NCI-H146 (cell line): ENCODE results near the gene PCBP3.
"Not testable (repeated sequence)": the region's sequence is repeated elsewhere in the genome, so short reads cannot be mapped to it uniquely, and the experiment has no call there.

ENCODE experiments used
- DNase-seq: peaks from one replicate; lab custom pipeline; 2025; lab: John Stamatoyannopoulos, UW

Gene PCBP3

DNA sequence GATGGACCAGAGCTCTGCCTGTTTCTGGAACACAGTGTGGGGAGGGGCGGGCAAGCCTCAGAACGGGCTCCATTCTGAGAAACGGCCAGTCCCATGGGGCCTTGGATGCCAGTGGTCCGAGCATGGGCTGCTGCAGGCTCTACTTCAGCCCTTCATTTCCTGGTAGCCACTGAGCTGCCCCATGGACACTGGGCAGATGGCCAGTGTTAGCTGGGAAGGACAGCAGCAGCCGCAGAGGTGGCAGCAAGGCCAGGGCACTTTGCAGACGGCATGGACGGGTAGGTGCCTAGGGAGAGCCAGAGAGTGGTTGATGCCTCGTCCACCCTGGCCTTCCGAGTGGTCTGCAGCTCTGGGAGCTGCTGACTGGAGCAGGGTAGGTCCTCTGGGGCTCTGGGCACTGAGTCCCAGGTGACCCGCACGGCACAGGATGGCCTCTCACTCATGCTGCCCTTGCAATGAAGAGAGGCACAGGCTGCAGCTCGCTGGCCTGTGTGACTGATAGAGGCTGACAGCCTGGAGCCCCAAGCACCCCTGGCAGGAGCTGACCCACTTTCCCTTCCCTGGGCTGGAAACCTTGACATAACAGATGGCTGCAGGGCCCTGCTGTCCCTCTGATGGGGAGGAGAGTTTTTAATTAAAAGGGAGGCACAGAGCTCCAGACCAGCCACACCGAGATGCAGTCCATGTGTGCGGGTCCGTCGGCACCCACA is 250.4 kb downstream of the PCBP3 start:
- no peak for DNase-seq

DNA sequence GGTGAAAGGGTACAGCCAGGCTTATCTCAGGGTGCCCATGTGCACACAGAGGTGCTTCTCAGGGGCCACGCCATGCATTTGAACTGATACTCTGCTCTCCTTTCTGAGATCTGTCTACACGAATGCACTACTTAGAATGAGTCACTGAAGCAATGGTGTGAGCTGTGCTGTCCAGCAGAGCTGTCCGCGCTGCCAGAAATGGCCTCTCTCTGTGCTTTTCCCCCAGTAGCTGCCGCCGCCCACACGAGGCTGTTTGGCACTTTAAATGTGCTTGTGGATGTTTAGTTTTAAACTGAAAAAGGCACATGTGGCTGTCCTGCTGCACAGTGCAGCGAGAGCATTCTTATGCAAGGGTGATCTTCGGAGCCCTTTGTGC is 250.9 kb downstream of the PCBP3 start:
- no peak for DNase-seq

DNA sequence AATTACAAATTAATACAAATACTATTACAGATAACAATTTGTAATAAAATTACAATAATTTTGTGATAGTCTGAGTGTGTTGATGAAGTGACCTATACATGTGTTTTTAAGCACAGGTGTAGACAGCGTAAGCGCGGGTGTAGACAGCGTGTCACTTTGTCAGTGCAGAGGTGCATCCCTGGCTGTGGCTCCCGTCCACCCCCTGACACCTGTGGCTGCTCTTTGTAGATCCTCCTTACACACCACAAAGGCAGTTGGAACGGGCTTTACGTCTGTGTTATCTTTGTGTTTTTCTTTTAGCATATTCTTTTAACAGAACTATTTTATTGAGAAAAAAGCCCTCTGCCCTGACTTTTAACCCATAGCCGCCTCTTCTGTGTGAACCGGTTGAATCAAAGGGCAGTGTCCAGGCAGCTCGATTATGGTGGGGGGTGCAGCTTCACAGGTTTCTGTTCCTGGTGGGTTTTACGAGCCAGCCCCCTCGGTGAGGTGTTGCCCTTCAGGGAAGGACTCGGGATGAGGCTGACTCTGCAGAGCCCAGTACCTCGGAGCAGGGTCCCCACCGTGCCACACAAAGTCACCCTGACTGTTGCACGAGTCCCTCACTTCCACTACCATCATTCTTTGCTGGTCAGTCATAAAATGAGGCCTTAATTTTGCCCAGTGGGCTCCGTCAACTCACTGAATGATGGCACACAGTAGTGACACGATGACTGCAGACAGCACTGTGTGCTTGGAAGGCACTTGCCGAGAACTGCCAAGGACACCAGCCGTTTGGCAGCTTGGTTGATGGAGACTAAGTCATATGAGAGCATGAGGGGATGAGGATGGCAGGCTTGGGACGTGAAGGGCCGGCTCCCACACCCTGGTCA is 251.6 kb downstream of the PCBP3 start:
- no peak for DNase-seq

DNA sequence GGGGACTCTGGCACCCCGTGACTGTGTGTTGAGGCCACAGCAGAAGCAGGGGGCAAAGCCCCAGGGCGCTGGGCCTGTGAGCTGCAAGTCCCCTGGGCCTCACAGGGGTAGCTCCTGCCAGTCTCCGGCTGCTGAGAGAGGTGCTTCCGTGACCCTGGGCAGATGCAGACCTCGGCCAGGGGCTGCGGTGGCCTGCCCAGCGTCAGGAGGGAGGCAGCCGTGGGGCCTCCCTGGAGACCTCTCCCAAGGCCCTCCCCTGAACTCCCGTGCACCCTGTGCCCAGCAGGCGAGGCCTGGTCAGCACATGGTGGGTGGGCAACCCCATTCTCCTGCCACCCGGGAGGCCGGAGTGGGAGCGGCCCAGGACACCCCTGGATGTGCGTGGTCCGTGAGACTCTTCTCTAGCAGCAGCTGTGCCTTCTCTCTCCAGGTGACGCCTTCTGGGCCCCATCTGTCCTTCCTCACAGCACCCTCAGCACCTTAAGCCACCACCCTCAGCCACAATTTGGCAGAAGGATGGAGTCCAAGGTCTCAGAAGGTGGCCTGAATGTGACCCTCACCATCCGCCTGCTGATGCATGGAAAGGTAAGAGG is 252.3 kb downstream of the PCBP3 start:
- DNase-seq = no peak

DNA sequence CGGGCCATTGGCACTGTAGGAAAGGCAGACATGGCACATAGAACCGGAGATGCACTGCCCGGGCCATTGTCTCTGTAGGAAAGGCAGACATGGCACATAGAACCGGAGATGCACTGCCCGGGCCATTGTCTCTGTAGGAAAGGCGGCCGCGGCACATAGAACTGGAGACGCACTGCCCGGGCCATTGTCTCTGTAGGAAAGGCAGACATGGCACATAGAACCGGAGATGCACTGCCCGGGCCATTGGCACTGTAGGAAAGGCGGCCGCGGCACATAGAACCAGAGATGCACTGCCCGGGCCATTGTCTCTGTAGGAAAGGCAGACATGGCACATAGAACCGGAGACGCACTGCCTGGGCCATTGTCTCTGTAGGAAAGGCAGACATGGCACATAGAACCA is 252.9 kb downstream of the PCBP3 start:
- not testable (repeated sequence) for DNase-seq

DNA sequence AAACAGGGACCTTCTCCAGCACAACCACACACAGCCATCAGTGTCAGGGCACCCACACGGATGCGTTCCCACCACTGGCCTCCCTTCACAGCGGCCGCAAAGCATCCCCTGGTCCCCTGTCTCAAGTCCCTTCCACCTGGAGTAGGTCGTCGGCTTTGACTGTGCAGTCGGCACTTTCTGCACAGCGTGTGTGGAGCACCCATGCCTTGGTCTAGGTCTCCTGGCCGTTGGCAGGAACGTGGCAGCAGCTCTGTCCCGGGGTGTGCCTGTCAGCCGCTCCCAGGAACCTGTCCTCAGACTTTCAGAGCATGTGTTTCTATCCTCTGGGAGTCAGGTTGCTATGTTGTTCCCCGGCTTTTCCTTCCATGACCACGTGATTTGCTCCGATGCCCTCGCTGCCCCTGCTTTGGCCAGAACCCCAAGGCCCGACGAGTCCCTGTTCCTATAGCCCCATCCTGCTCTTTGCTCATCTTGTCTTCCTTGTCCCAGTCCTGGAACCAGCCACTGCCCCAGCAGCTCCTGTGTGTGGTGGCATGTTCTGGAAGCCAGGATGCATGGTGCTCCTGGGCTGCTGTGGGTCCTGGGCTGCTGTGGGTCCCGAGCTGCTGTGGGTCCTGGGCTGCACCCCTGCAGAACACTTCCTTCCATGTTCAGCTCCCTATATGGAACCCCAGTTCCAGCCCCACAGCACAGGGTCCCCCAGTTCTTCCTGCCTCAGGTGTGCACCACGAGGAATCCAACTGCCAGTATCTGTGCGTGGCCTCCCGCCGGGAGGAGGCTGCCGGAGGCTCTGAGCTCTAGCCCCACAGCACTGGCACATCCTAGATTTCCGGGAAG is 253.9 kb downstream of the PCBP3 start:
- DNase-seq = no peak

DNA sequence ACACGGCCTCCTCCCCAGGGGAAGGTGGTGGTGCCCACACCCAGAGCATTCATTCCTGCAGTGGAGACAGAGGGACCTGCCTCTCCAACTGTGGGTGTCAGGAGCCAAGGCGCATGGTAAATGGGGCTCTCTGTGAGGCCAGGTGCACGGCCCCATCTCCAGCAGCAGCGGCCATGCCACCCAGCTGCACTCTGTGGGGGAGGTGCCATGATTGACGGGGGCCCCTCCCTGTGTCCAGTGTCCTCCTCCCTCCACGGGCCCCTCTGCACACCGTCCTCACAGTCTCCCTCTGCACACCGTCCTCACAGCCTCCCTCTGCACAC is 254.5 kb downstream of the PCBP3 start:
- no peak for DNase-seq

DNA sequence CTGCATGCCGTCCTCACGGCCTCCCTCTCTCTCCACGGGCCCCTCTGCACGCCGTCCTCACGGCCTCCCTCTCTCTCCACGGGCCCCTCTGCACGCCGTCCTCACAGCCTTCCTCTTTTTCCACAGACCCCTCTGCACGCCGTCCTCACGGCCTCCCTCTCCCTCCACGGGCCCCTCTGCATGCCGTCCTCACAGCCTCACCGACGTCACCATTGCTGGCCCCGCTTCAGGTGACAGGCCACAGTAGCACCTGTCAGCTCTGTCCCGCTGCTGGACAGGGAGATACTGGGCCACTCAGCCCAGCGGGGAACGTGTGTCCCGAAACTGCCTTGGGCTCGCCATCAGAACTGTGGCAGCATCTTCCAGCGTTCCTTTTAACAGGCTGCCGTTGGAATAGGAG is 255.3 kb downstream of the PCBP3 start:
- DNase-seq = no peak

DNA sequence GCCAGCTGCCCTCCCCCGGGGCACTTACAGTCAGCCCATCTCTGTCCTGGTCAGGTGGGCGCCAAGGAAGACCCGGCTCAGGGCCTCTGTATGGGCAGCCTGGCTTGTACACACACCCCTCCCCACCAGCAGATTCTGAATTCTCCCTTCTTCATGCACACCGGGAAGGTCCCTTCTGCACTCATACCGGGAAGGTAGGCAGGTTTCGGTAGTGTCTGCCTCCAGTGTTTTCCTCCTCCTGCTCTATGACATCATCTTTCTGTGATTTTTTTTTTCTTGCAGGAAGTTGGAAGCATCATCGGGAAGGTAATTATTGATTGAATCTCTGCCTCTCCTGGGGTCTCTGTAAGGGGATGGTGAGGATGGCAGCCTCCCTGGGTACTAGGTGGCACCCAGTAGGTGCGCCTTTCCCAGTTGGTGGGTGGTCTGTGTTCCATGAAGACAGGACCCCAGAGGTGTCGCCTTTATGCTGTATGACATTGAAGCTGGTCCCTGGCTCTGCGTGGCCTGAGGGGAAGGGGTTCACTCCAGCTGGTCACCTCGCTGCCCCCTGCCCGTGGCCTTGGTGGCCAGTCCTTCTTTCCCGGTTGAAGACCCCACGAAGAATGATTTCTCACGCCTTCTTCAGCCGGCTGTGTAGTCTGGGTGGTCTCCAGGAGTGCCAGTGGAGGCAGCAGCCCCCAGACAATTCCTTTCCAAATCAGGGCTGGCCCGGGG is 255.9 kb downstream of the PCBP3 start:
- DNase-seq = no peak

DNA sequence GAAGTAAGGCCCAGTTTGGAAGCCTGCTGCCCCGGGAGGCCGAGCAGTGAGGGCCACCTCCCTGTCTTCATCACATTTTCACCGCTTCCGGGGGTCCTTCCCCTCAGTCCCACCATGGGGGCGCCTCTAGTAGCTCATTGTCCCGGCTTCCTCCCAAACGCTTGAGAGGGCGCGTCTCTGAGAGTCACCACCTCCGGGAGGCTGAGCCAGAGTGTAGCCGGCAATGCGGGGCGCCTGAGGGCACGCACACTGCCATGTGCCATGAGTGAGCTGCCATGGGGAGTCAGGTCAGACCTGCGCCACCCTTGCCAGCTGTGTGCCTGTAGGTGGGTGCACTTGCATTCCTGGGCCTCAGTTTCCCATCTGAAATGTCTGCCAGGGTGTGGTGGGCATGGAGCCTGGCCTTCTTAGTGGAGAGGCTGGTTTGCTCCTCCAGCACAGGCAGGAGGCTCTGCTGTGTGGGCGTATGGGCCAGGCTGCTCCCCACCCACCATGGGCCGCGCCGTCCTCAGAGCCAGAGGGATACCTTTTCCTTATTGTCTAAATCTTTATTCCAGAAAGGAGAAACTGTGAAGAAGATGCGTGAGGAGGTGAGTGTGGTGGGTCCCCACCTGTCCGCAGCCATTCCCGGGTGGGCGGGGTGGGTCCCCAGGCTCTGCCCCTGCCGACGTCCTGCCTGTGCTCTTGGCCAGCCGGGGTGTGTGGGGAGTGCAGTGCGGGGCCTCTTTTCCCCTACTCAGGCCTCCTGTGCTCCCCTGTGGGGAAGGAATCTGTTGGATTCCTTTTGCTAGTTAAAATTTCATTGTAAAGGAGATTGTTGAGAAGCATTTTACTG is 256.7 kb downstream of the PCBP3 start:
- DNase-seq = no peak

DNA sequence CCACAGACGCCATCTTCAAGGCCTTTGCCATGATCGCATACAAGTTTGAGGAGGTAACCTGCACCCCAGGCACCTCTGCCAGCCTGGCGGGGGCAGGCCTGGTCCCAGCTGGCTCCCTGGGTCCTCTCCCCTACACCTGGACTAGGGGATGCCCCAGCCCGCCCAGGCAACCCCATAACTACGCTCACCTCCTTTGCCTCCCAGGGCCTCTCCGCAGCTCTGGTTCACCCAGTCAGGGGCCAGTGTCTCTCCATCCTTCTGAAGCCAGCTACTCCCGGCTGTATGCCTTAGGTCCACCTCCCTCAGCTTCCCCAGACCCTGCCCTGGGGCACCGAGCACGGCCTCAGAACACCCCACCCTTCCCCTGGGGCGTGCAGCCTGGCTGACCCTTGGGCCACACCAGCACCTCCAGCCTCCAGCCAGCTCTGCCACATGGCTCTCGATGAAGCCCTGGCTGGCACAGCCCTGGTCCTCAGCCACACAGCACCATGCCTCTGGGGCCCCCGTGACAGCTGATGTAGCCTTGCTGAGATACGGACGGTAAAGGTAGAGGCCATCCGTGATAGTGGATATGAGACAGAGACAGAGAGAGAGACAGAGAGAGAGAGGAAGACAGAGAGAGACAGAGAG is 257.7 kb downstream of the PCBP3 start:
- no peak for DNase-seq

DNA sequence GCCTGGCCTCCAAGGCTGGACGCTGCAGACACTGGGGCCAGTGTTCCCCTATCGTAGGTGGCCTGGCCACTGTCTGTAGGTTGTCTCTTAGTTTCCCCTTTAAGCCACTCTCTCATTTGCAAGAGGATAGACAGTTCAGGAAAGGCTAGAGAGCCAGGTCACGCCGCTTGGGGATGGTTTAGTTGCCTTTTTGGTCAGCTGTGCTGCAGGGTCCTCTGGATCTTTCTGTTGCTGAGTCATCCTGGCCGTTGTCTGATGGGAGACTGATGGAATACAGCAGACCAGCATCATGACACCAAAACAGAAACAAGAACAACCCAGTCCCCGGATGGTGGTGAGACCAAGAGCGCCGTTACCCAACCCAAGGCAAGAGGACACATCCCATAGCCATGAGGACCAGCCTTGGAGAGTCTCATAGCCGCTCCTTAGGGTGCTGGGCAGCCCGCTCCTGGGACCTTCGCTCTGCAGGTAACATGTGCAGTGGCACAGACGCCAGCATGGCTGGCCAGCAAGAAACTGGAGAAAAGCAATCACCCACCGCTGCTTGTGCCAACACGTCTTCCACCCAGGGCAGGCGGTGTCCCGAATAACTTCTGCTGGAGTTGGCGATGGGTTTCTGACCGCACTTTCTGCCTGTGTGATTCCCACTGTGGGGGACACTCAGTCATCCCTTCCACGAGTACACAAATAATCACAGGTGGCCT is 258.9 kb downstream of the PCBP3 start:
- no peak for DNase-seq

DNA sequence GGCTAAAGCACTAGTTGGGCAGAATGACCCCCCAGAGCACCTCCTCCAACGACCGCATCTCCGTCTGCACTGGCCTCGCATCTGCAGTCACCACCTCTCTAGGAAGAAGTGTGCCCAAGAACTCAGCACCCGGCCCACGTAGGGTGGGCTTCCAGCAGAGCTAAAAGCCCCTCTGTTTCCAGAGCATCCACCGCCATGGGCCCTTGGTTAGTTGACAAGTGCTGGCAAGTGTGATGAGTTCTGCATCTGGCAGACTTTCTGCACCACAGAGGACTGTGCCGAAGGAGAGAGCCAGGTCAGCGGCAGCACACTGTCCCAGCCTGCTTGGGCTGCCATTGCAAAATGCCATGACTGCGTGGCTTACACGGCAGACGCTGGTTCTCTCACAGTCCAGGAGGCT is 261.7 kb downstream of the PCBP3 start:
- no peak for DNase-seq

DNA sequence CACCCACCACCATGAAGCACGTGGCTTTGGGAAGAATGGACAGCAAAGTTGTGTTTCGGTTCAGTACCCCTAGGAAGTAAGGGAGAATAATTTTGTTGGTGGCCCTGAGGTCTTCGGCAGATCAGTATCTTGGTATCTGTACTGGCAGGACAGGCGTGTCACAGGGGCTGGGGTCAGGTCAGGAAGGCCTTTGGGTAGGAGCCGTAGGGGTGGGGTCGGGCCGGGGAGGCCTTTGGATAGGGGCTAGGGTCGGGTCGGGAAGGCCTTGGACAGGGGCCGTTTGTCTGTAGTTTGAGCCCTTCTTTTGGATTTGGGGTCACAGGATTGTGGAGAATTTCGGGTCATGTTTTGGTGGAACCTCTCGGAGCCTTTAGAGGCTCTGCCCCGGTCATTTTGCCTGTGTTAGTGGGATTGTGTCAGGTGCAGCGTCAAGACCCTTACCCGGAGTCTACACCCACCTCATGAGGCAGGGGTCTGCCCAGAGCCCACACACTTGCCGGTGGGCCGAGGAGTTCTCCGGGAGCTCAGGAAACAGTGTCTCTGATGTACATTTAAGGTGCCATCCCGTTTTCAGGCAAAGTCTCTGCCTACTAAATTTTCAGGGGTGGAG is 262.8 kb downstream of the PCBP3 start:
- DNase-seq = no peak

DNA sequence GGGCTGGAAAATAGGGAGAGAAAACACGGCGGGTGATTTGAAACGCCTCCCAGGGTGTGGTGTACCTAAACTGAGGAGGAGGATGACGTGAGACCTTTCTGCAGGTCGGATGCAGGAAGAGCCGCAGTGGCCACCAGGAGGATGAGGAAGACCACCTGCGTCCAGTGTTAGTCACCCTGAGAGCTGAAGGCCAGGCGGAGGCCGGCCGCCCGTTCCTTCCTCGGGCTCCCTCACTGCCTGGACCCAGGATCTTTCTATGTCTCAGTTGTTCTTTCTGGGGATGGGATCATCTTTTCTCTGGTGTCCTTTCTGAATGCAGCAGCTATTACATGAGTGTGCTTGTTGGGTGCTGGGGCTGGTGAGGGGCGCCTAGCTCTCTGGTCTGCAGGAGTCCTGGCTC is 263.3 kb downstream of the PCBP3 start:
- no peak for DNase-seq

DNA sequence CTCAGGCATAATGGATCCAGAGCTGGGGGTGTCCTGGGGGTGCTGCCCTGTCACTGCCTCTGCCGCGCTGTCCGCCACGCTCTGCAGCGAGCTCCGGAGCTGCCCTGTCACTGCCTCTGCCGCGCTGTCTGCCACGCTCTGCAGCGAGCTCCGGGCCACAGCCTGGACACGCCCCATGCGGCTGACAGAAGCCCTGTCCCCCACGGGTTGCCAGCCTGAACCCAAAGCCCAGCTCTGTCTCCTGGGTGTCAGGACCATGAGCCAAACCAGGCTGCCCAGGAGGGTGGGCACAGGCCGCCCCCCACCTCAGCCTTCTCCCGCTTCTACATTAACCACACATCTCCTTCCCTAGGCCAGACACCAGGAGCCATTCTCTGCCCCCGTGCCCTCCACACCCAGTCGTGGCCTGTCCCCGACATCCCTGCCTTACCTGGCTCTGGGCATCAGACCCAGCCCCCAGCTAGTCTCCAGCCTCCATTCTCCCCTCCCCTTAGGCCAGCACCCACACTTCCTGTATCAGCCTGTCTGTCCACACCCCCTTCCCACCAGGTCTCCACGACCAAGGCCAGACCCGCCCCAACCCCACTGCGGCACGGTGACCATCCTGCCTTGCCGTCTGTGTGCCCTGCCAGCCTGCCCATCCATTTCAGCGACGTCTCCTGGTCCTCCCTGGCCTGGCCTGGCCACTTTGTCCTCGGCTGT is 265.2 kb downstream of the PCBP3 start:
- DNase-seq = no peak

DNA sequence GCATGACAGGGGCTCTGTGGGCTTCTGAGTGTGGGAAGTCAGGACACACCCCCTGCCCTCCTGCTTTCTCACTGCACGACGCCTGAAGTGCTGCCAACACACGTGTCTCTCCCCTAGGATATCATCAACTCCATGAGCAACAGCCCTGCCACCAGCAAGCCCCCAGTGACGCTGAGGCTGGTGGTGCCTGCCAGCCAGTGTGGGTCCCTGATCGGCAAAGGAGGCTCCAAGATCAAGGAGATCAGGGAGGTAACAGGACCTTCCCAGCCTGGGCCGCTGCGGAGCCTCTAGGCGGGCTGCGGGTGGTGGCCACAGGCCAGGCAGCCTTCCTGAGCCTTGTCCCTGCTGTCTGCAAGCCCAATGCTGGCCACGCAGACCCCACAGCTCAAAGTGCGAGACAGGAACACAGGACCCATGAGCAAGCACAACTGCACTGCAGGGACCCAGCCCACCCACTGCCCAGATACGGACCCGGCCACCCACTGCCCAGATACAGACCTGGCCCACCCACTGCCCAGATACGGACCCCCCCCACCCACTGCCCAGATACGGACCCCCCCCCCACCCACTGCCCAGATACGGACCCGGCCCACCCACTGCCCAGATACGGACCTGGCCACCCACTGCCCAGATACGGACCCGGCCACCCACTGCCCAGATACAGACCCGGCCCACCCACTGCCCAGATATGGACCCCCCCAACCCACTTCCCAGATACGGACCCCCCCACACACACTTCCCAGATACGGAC is 265.9 kb downstream of the PCBP3 start:
- DNase-seq = no peak

DNA sequence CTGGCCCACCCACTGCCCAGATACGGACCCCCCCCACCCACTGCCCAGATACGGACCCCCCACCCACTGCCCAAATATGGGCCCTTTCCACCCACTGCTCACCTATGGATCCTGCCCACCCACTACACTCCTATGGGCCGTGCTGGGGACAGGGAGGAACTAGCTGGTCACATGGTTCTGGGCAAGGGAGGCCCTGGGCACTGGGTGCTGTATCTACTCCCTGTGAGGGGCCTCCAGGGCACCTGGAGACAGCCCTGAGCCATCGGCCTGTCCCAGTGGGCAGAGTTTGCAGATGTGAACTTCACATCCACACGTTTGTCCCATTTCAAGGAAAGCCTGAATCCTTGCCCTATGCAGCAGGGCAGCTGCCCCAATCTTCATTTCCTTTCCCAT is 266.6 kb downstream of the PCBP3 start:
- DNase-seq = no peak
